A673 (cell line): ENCODE results near the gene IL18.

Source experiments
- CTCF ChIP-seq: fragments of 300-800, 200-600 bp; sonication (generic); conservative IDR thresholded peaks from 2 replicates; pipeline ENCODE4 v1.5.1; 2017; ENCODE audit warnings: low read depth, mild to moderate bottlenecking, antibody characterized with exemption, low read length, moderate library complexity, mixed read lengths
- EZH2 ChIP-seq: fragments of 200-600 bp; sonication (generic); IDR thresholded peaks from 2 replicates; pipeline ENCODE4 v1.6.1; 2017; ENCODE audit warnings: borderline replicate concordance, low read depth, mild to moderate bottlenecking, mixed read lengths, antibody characterized with exemption, low read length; ENCODE audit not compliant: poor library complexity, severe bottlenecking

GRCh38 chr11:112143597-112143996 is 20.3 kb downstream of the IL18 start:
- no peak for TF ChIP-seq CTCF
- no peak for TF ChIP-seq EZH2
